Measurements from ENCODE around the gene PSG3.
"Not testable (repeated sequence)": the region's sequence is repeated elsewhere in the genome, so short reads cannot be mapped to it uniquely, and the experiment has no call there.

The PSG3 gene

GRCh38 chr19:42740381-42740780 is at the start of gene PSG3:
Gene PSG3 (minus strand): TSS chr19:42740481. CDS start chr19:42740384, 97 bp downstream.
- not testable (repeated sequence) for DNase-seq

GRCh38 chr19:42788766-42789165 is 48.5 kb upstream of the PSG3 start:
- DNase-seq, result not testable (repeated sequence)

- DNase-seq, result not testable (repeated sequence)
These were observed 47.5 kb upstream of the PSG3 start for GRCh38 chr19:42787766-42788165.

GRCh38 chr19:42776750-42777612 is 36.7 kb upstream of the PSG3 start:
- peak in 2 of 4 experiments; percentile 5 to 7 for DNase-seq

GRCh38 chr19:42774510-42775158 is 34.4 kb upstream of the PSG3 start:
- DNase-seq, result not testable (repeated sequence)

- DNase-seq, result not testable (repeated sequence)
These were observed 27.0 kb upstream of the PSG3 start for GRCh38 chr19:42767319-42767718.

- DNase-seq, result not testable (repeated sequence)
These were observed 26.6 kb upstream of the PSG3 start for GRCh38 chr19:42766871-42767270.

- DNase-seq, result no peak
These were observed 24.6 kb upstream of the PSG3 start for GRCh38 chr19:42764836-42765235.

GRCh38 chr19:42762789-42763188 is 22.5 kb upstream of the PSG3 start:
- no peak for DNase-seq

GRCh38 chr19:42761924-42762295 is 21.6 kb upstream of the PSG3 start:
- not testable (repeated sequence) for DNase-seq

- DNase-seq, result not testable (repeated sequence)
These were observed 21.0 kb upstream of the PSG3 start for GRCh38 chr19:42760954-42761923.

- not testable (repeated sequence) for DNase-seq
These were observed 18.4 kb upstream of the PSG3 start for GRCh38 chr19:42758667-42759066.

- DNase-seq, result not testable (repeated sequence)
These were observed 12.0 kb upstream of the PSG3 start for GRCh38 chr19:42752246-42752645.

GRCh38 chr19:42741726-42742607 is 1.7 kb upstream of the PSG3 start:
- DNase-seq, result not testable (repeated sequence)

GRCh38 chr19:42737581-42738011 is 2.7 kb downstream of the PSG3 start:
- DNase-seq, result not testable (repeated sequence)

- not testable (repeated sequence) for DNase-seq
These were observed 11.9 kb downstream of the PSG3 start for GRCh38 chr19:42728341-42728740.

- DNase-seq, result not testable (repeated sequence)
These were observed 26.3 kb downstream of the PSG3 start for GRCh38 chr19:42714000-42714399.

- DNase-seq, result not testable (repeated sequence)
These were observed 27.5 kb downstream of the PSG3 start for GRCh38 chr19:42712753-42713152.

- DNase-seq, result not testable (repeated sequence)
These were observed 29.3 kb downstream of the PSG3 start for GRCh38 chr19:42710986-42711385.

- DNase-seq, result no peak
These were observed 42.4 kb downstream of the PSG3 start for GRCh38 chr19:42697884-42698283.

- no peak for DNase-seq
These were observed 44.3 kb downstream of the PSG3 start for GRCh38 chr19:42695811-42696503.
